GM21381 (cell line): ENCODE measurements around the gene MCCC1.
"Not testable (repeated sequence)": the region's sequence is repeated elsewhere in the genome, so short reads cannot be mapped to it uniquely, and the experiment has no call there.

ENCODE experiments used
- ATAC-seq: cut with Tn5 transposase; IDR thresholded peaks from one replicate; pipeline ENCODE4 v1.9.1; 2021; ENCODE audit warnings: mild to moderate bottlenecking, moderate library complexity; ENCODE audit not compliant: unreplicated experiment

The MCCC1 gene

DNA sequence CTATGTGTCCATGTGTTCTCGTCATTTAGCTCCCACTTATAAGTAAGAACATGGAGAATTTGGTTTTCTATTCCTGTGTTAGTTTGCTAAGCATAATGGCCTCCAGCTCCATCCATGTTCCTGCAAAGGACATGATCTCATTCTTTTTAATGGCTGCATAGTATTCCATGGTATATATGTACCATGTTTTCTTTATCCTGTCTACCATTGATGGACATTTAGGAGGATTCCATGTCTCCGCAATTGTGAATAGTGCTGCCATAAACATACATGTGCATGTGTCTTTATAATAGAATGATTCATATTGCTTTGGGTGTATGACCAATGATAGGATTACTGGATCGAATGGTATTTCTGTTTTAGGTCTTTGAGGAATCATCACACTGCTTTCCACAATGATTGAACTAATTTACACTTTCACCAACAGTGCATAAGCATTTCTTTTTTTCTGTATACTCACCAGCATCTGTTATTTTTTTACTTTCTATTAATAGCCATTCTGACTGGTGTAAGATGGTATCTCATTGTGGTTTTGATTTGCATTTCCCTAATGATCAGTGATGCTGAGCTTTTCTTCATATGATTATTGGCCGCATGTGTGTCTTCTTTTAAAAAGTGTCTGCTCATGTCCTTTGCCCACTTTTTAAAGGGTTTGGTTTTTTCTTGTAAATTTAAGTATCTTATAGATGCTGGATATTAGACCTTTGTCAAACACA is 105.7 kb downstream of the MCCC1 start:
- not testable (repeated sequence) for ATAC-seq

GRCh38 chr3:182989566-182989965 is 109.7 kb downstream of the MCCC1 start:
- ATAC-seq, result no peak

GRCh38 chr3:182986021-182986420 is 113.3 kb downstream of the MCCC1 start:
- ATAC-seq, result no peak

GRCh38 chr3:182983876-182984275 is 115.4 kb downstream of the MCCC1 start:
- no peak for ATAC-seq

- no peak for ATAC-seq
These were observed 118.3 kb downstream of the MCCC1 start for GRCh38 chr3:182981038-182981380.

GRCh38 chr3:182980204-182981037 is 118.9 kb downstream of the MCCC1 start, which contains the start of gene DCUN1D1:
Gene DCUN1D1 (minus strand): TSS chr3:182980538. CDS start chr3:182980489, 49 bp downstream.
- ATAC-seq, result peak; percentile 92

DNA sequence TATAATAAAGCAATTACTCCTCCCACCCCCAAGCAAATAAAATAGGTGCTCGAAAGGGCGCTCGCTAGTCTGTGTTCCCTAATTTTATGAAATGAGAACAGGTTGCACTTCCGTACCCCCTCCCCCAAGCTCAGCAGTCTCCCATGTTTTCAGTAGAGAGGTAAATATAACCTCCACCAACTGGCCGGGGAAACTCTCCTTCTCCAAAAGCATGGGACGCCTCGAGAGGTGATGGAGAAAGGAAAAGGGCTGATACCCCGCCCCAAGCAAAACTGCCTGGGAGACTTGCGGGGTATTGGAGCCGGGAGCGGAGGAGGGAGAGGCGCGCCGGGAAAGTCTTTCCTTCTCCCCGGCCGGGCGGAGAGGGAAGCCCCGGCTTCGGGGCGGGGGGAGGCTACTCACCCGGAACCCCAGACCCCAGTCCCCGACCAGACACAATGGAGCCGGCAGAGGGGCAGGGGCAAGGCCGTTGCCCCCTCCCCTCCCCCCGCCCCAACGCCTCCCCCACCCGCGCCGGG is 119.6 kb downstream of the MCCC1 start:
- peak; percentile 16 for ATAC-seq

- no peak for ATAC-seq
These were observed 120.1 kb downstream of the MCCC1 start for GRCh38 chr3:182979103-182979673.

- no peak for ATAC-seq
These were observed 120.9 kb downstream of the MCCC1 start for GRCh38 chr3:182978387-182978786.

GRCh38 chr3:182973047-182973446 is 126.2 kb downstream of the MCCC1 start:
- ATAC-seq, result no peak

GRCh38 chr3:182972387-182972786 is 126.9 kb downstream of the MCCC1 start:
- ATAC-seq, result no peak

GRCh38 chr3:182971637-182972036 is 127.7 kb downstream of the MCCC1 start:
- ATAC-seq, result no peak

DNA sequence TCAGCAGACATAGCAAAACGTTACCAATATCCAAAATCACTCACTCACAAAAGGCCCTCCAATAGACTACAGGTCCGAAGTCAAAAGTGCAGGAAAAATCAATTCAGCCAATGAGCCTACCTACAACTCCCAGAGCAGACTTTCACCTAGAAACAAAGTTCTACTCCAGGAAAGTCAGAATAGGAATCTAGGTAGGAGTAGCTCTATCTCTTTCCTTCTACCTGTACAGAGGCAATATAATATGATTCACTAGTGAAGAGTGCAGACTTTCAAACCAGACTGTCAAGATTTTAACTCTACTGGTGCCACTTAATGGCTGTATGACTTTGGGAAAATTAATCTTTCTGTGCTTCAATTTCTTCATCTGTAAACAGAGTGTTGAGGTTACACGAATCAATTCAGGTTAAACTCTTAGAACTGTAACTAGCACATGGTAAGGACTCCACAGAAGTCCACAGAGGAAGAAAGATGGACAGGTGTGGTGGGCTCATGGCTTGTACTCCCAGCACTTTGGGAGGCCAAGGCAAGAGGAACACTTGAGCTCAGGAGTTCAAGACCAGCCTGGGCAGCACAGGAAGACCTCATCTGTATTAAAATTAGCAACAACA is 128.4 kb downstream of the MCCC1 start:
- ATAC-seq, result no peak

DNA sequence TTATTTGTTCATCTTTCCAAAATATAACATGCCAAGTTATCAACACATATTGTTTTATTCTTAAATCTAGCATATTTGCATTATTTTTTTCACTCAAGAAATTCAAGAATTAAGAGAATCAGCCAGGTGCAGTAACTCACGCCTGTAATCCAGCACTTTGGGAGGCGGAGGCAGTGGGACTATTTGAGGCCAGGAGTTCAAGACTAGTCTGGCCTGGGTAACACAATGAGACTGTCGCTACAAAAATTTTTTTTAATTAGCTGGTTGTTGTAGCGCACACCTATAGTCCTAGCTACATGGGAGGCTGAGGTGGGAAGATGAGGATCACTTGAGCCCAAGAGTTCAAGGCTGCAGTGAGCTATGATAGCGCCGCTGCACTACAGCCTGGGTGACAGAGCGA is 129.4 kb downstream of the MCCC1 start:
- ATAC-seq, result no peak

- no peak for ATAC-seq
These were observed 130.0 kb downstream of the MCCC1 start for GRCh38 chr3:182969277-182969676.

- ATAC-seq, result no peak
These were observed 131.8 kb downstream of the MCCC1 start for GRCh38 chr3:182967218-182968204.

GRCh38 chr3:182965861-182966366 is 133.4 kb downstream of the MCCC1 start:
- no peak for ATAC-seq
